ENCODE results near the gene RGL2.

GRCh38 chr6:33279971-33280511, 18.7 kb downstream of the RGL2 start:
- TF ChIP-seq EHMT2 (IDR thresholded peaks at IDR 0.05; ENCODE audit: low read depth) (no peak), CTCF (IDR thresholded peaks at IDR 0.05) (peak; percentile 59), EP300 (IDR thresholded peaks at IDR 0.05) (no peak), POLR2A (IDR thresholded peaks at IDR 0.05; ENCODE audit: low read length) (no peak), BHLHE40 (IDR thresholded peaks at IDR 0.05; ENCODE audit: low read depth, low read length) (no peak), JUNB (IDR thresholded peaks at IDR 0.05) (no peak), NR3C1 (IDR thresholded peaks at IDR 0.05) (no peak), RFX5 (IDR thresholded peaks at IDR 0.05) (no peak), SREBF2 (IDR thresholded peaks at IDR 0.05) (no peak), MAZ (IDR thresholded peaks at IDR 0.05; ENCODE audit: borderline replicate concordance, low read depth, low read length) (0 out of 2 replicates have a peak, but pooled peaks have one; percentile 24)

Data from A549 (cell line).